Panc1 (cell line): ENCODE data around the gene RBP2. TPM values are rescaled to one million over a fixed set of nuclear protein-coding genes. Genes with fewer than 3 reads are reported as not detected.

Experiments used
- ATAC-seq: fragments of 200-7000 bp; cut with Tn5 transposase; 2 replicates; pipeline ENCODE4 v1.9.1; 2020; ENCODE audit warnings: mild to moderate bottlenecking, moderate library complexity
- BruUV-seq: library from RNA; stranded (reverse); fragments of 400-500 nt; replicated peaks from 2 replicates; lab custom pipeline; 2021; lab: Mats Ljungman, UMichigan
- CTCF ChIA-PET: fragments of 300-600 bp; sonication (Branson Sonifier 250); formaldehyde crosslinking; loops from one replicate; lab custom pipeline; 2022; ENCODE audit warnings: antibody characterized with exemption; lab: Charles Lee
- POLR2A ChIA-PET: fragments of 300-600 bp; sonication (Branson Sonifier 250); formaldehyde crosslinking; loops from one replicate; lab custom pipeline; 2022; ENCODE audit warnings: antibody characterized with exemption; lab: Charles Lee
- DNase-seq: peaks from one replicate; pipeline ENCODE4 v3.0.0-alpha.2; 2010; ENCODE audit warnings: low read depth, low spot score
- H3K27ac ChIP-seq: 2 replicates; pipeline ENCODE4 v1.5.1; 2011; ENCODE audit warnings: mild to moderate bottlenecking, low read length, inconsistent platforms
- H3K27me3 ChIP-seq: fragments of 200-500 bp; sonication (Bioruptor generic); 2 replicates; pipeline ENCODE4 v1.6.0; 2014; ENCODE audit warnings: low read length, inconsistent platforms; ENCODE audit not compliant: control insufficient read depth, insufficient read depth
- H3K36me3 ChIP-seq: fragments of 200-500 bp; sonication (Bioruptor generic); 2 replicates; pipeline ENCODE4 v1.5.1; 2014; ENCODE audit warnings: inconsistent platforms, mild to moderate bottlenecking, low read length, moderate library complexity; ENCODE audit not compliant: control insufficient read depth, insufficient read depth
- H3K4me1 ChIP-seq: 2 replicates; pipeline ENCODE4 v1.5.1; 2011; ENCODE audit warnings: inconsistent platforms, mild to moderate bottlenecking, low read length, moderate library complexity; ENCODE audit not compliant: control insufficient read depth, insufficient read depth
- H3K4me3 ChIP-seq, 2 experiments: 2 replicates each; pipeline ENCODE4 v1.5.1; 2011 to 2012; ENCODE audit warnings: low read depth in 2 of 2, low read length in 2 of 2, mild to moderate bottlenecking in 2 of 2, inconsistent platforms in 1 of 2, moderate library complexity in 1 of 2
- H3K9me3 ChIP-seq: fragments of 200-500 bp; sonication (Bioruptor generic); 2 replicates; pipeline ENCODE4 v1.5.1; 2014; ENCODE audit warnings: low read depth, mild to moderate bottlenecking, inconsistent platforms, low read length, moderate library complexity; ENCODE audit not compliant: control insufficient read depth, insufficient read depth
- CTCF ChIP-seq: fragments of 450-650 bp; IDR thresholded peaks from 2 replicates; pipeline ENCODE4 v1.5.1; 2017; ENCODE audit warnings: mild to moderate bottlenecking
- POLR2AphosphoS5 ChIP-seq: IDR thresholded peaks from 2 replicates; pipeline ENCODE4 v1.6.1; 2012; ENCODE audit warnings: mild to moderate bottlenecking, low read depth, low read length, moderate library complexity
- REST ChIP-seq, 2 experiments: IDR thresholded peaks; 2 replicates each; pipeline ENCODE4 v1.6.1; 2011 to 2012; ENCODE audit warnings: low read depth in 2 of 2, control low read depth in 1 of 2, low read length in 1 of 2, mild to moderate bottlenecking in 1 of 2, moderate library complexity in 1 of 2; ENCODE audit not compliant: insufficient read depth in 1 of 2
- SIN3A ChIP-seq: IDR thresholded peaks from 2 replicates; pipeline ENCODE4 v1.6.1; 2012; ENCODE audit warnings: low read depth, mild to moderate bottlenecking, low read length, moderate library complexity, borderline replicate concordance; ENCODE audit not compliant: insufficient read depth
- TCF7L2 ChIP-seq: IDR thresholded peaks from 2 replicates; pipeline ENCODE4 v1.6.1; 2011; ENCODE audit warnings: mild to moderate bottlenecking, low read depth, low read length, inconsistent platforms
- in situ Hi-C: cut with HindIII; loops from 2 replicates; pipeline ENCODE4 v1.10.0; 2016; ENCODE audit warnings: low sequenced_read_pairs, low pct_unique_long_range_greater_than_20kb
- intact Hi-C: fragments of 100-400 bp; cut with micrococcal nuclease; formaldehyde crosslinking; loops from one replicate; pipeline ENCODE4 v1.10.0; 2022; ENCODE audit not compliant: unreplicated experiment
- total RNA-seq: library from RNA; stranded (reverse); gene quantifications from one replicate; pipeline ENCODE4 v1.2.1, GENCODE V29; 2021; ENCODE audit not compliant: unreplicated experiment

The RBP2 gene
- total RNA-seq, 1 experiment from 2014 or later = not detected

- TF ChIP-seq CTCF (no peak), REST (IDR thresholded peaks at IDR 0.05; ENCODE audit: insufficient read depth in 1 of 2, low read depth in 2 of 2, low read length in 1 of 2) (no peak), SIN3A (no peak), TCF7L2 (no peak), POLR2AphosphoS5 (no peak)
- CTCF ChIA-PET = interaction anchor here (1.0 kb wide), 1 partner anchor 45 kb away, joined by 6 read pairs; no protein-coding TSS in a partner anchor
- no TSS peak for BruUV-seq
These were observed 44.8 kb upstream of the RBP2 start for GRCh38 chr3:139521144-139521543.

GRCh38 chr3:139519998-139520737 is 43.9 kb upstream of the RBP2 start:
- Histone ChIP-seq H3K9me3 (no peaks in the 10 kb centered on the region), H3K27ac (no peak overlapping the region), H3K27me3 (no peaks in the 10 kb centered on the region), H3K4me3 (no peak overlapping the region), H3K36me3 (no peaks in the 10 kb centered on the region), H3K4me1 (no peaks in the 10 kb centered on the region)
- no TSS peak for BruUV-seq
- TF ChIP-seq CTCF = peak; percentile 72
- TF ChIP-seq TCF7L2 = no peak
- ChIA-PET POLR2A (no interaction called here), CTCF (interaction anchor here (1.0 kb wide), 1 partner anchor 44 kb away, joined by 6 read pairs; no protein-coding TSS in a partner anchor)
- DNase-seq (no peak), ATAC-seq (peak; percentile 47)
- in situ Hi-C loops (no loop called here), intact Hi-C loops (no loop called here)

More at GRCh38 chr3:139521144-139521543, 44.8 kb upstream of the RBP2 start:
- H3K36me3 ChIP-seq = no peaks in the 10 kb centered on the region
- POLR2A ChIA-PET = no interaction called here
- no peaks in the 10 kb centered on the region for H3K9me3 ChIP-seq
- no peak overlapping the region for H3K4me3 ChIP-seq
- H3K27ac ChIP-seq = no peak overlapping the region
- in situ Hi-C loops = no loop called here
- intact Hi-C loops = no loop called here
- no peaks in the 10 kb centered on the region for H3K27me3 ChIP-seq
- DNase-seq (no peak), ATAC-seq (no peak)
- H3K4me1 ChIP-seq = no peaks in the 10 kb centered on the region
